SK-N-SH treated with all-trans-retinoic acid at 6 μM for 48 hours (cell line): Measurements from ENCODE around the gene CCDC57.

Experiments used
- ATAC-seq: fragments of 200-7000 bp; cut with Tn5 transposase; 3 replicates; pipeline ENCODE4 v1.9.1; 2020; ENCODE audit warnings: mild to moderate bottlenecking, moderate library complexity
- ARNTL ChIP-seq: fragments of 450-650 bp; formaldehyde crosslinking; IDR thresholded peaks from 2 replicates; pipeline ENCODE4 v1.5.0; 2020; ENCODE audit warnings: low read depth, mild to moderate bottlenecking, moderate library complexity, borderline replicate concordance
- BACH2 ChIP-seq: fragments of 250-450 bp; sonication (Bioruptor Pico); IDR thresholded peaks from 2 replicates; pipeline ENCODE4 v1.9.0; 2021; ENCODE audit warnings: mild to moderate bottlenecking, borderline replicate concordance
- CREB5 ChIP-seq: fragments of 250-450 bp; sonication (Bioruptor Pico); IDR thresholded peaks from 2 replicates; pipeline ENCODE4 v1.5.1; 2020; ENCODE audit warnings: low read depth, mild to moderate bottlenecking, moderate library complexity
- CSDC2 ChIP-seq: fragments of 250-450 bp; sonication (Bioruptor Pico); IDR thresholded peaks from 2 replicates; pipeline ENCODE4 v1.5.0; 2020; ENCODE audit warnings: mild to moderate bottlenecking, moderate library complexity
- CSRNP3 ChIP-seq: fragments of 250-450 bp; sonication (Bioruptor Pico); IDR thresholded peaks from 2 replicates; pipeline ENCODE4 v1.5.1; 2021; ENCODE audit warnings: mild to moderate bottlenecking, moderate library complexity
- ESRRG ChIP-seq: fragments of 250-450 bp; sonication (Bioruptor Pico); IDR thresholded peaks from 2 replicates; pipeline ENCODE4 v1.6.1; 2021; ENCODE audit warnings: mild to moderate bottlenecking
- GLIS3 ChIP-seq: fragments of 250-450 bp; sonication (Bioruptor Pico); IDR thresholded peaks from 2 replicates; pipeline ENCODE4 v1.5.0; 2020; ENCODE audit warnings: mild to moderate bottlenecking, moderate library complexity
- ISL1 ChIP-seq: fragments of 250-450 bp; sonication (Bioruptor Pico); IDR thresholded peaks from 2 replicates; pipeline ENCODE4 v2.1.2; 2022; ENCODE audit warnings: mild to moderate bottlenecking, moderate library complexity
- OSR1 ChIP-seq: fragments of 250-450 bp; sonication (Bioruptor Pico); IDR thresholded peaks from 2 replicates; pipeline ENCODE4 v1.8.0; 2022; ENCODE audit warnings: moderate library complexity, mild to moderate bottlenecking, inconsistent platforms
- POU6F1 ChIP-seq: fragments of 250-450 bp; sonication (Bioruptor Pico); IDR thresholded peaks from 2 replicates; pipeline ENCODE4 v1.8.0; 2021; ENCODE audit warnings: low read depth, mild to moderate bottlenecking, moderate library complexity, borderline replicate concordance
- PPARA ChIP-seq: fragments of 250-450 bp; sonication (Bioruptor Pico); IDR thresholded peaks from 2 replicates; pipeline ENCODE4 v1.5.0; 2020; ENCODE audit warnings: mild to moderate bottlenecking, borderline replicate concordance
- RARB ChIP-seq: fragments of 250-450 bp; sonication (Bioruptor Pico); IDR thresholded peaks from 2 replicates; pipeline ENCODE4 v1.8.0; 2021; ENCODE audit warnings: mild to moderate bottlenecking, moderate library complexity
- SNAI2 ChIP-seq: fragments of 250-450 bp; sonication (Bioruptor Pico); IDR thresholded peaks from 2 replicates; pipeline ENCODE4 v1.5.0; 2020; ENCODE audit warnings: mild to moderate bottlenecking, moderate library complexity
- TCF4 ChIP-seq: fragments of 250-450 bp; sonication (Bioruptor Pico); IDR thresholded peaks from 2 replicates; pipeline ENCODE4 v1.8.0; 2021; ENCODE audit warnings: mild to moderate bottlenecking, moderate library complexity, borderline replicate concordance
- TOX ChIP-seq: fragments of 250-450 bp; sonication (Bioruptor Pico); IDR thresholded peaks from 2 replicates; pipeline ENCODE4 v1.8.0; 2021; ENCODE audit warnings: mild to moderate bottlenecking, moderate library complexity, borderline replicate concordance
- TSHZ2 ChIP-seq: fragments of 250-450 bp; sonication (Bioruptor Pico); IDR thresholded peaks from 2 replicates; pipeline ENCODE4 v1.5.0; 2020; ENCODE audit warnings: mild to moderate bottlenecking, moderate library complexity
- ZC3H10 ChIP-seq: fragments of 250-450 bp; sonication (Bioruptor Pico); IDR thresholded peaks from 2 replicates; pipeline ENCODE4 v1.5.1; 2021; ENCODE audit warnings: mild to moderate bottlenecking, moderate library complexity
- ZFP3 ChIP-seq: fragments of 250-450 bp; sonication (Bioruptor Pico); IDR thresholded peaks from 2 replicates; pipeline ENCODE4 v1.5.0; 2020; ENCODE audit warnings: mild to moderate bottlenecking, moderate library complexity
- ZNF565 ChIP-seq: fragments of 450-650 bp; formaldehyde crosslinking; conservative IDR thresholded peaks from 2 replicates; pipeline ENCODE4 v1.5.0; 2020; ENCODE audit warnings: low read depth, mild to moderate bottlenecking, moderate library complexity
- ZNF70 ChIP-seq: fragments of 450-650 bp; formaldehyde crosslinking; IDR thresholded peaks from 2 replicates; pipeline ENCODE4 v1.5.0; 2020; ENCODE audit warnings: mild to moderate bottlenecking, moderate library complexity
- ZNF8 ChIP-seq: fragments of 450-650 bp; formaldehyde crosslinking; IDR thresholded peaks from 2 replicates; pipeline ENCODE4 v1.5.0; 2020; ENCODE audit warnings: mild to moderate bottlenecking, moderate library complexity

The CCDC57 gene

GRCh38 chr17:82092094-82092586 lies 120.5 kb downstream of the CCDC57 start (continued):
- TF ChIP-seq TSHZ2 (CRISPR knock-in tag) (no peak), OSR1 (CRISPR knock-in tag) (no peak), ARNTL (CRISPR knock-in tag) (no peak)
- TF ChIP-seq, all 23 proteins: peak for 0

- TF ChIP-seq POU6F1 (CRISPR knock-in tag) (no peak), ZNF565 (CRISPR knock-in tag) (no peak), ZNF70 (CRISPR knock-in tag) (no peak)
- no peak for ATAC-seq
Measured at GRCh38 chr17:82091264-82092066, 121.2 kb downstream of the CCDC57 start.

GRCh38 chr17:82090549-82091263 lies 121.9 kb downstream of the CCDC57 start:
- ATAC-seq = no peak
- TF ChIP-seq CREB5 (no peak), GLIS3 (CRISPR knock-in tag) (no peak), ZC3H10 (CRISPR knock-in tag) (no peak), PPARA (CRISPR knock-in tag) (no peak), ESRRG (no peak), ZNF8 (CRISPR knock-in tag) (no peak), CSRNP3 (CRISPR knock-in tag) (no peak), CSDC2 (CRISPR knock-in tag) (no peak), OSR1 (CRISPR knock-in tag) (no peak), RARB (no peak), TOX (no peak), BACH2 (CRISPR knock-in tag) (no peak), ARNTL (CRISPR knock-in tag) (no peak), ZNF70 (CRISPR knock-in tag) (no peak), ZFP3 (no peak), ISL1 (no peak)

GRCh38 chr17:82089723-82090548 lies 122.7 kb downstream of the CCDC57 start:
- no peak for TF ChIP-seq POU6F1 (CRISPR knock-in tag)
- no peak for TF ChIP-seq SNAI2 (CRISPR knock-in tag)
- TF ChIP-seq TCF4 (CRISPR knock-in tag) = no peak
- no peak for TF ChIP-seq ARNTL (CRISPR knock-in tag)
- TF ChIP-seq, all 23 proteins: peak for 0
- no peak for ATAC-seq
